Mammary epithelial cell (primary cell): Measurements from ENCODE around the gene MED31.

ENCODE experiments used
- CTCF ChIP-seq, 2 donors: IDR thresholded peaks in 1 of 2; conservative IDR thresholded peaks in 1 of 2; 2 replicates each; pipeline ENCODE4 v1.5.1; 2011 to 2012; ENCODE audit warnings: inconsistent platforms in 2 of 2, low read length in 2 of 2, mild to moderate bottlenecking in 2 of 2, control low read depth in 1 of 2, low read depth in 1 of 2; ENCODE audit not compliant: insufficient read depth in 1 of 2; ENCODE audit errors: extremely low read depth in 1 of 2
- EZH2 ChIP-seq: IDR thresholded peaks from 2 replicates; pipeline ENCODE4 v1.6.1; 2012; ENCODE audit warnings: low read length, inconsistent platforms, borderline replicate concordance

- TF ChIP-seq CTCF (conservative IDR thresholded peaks at IDR 0.05 in 1 of 2, IDR thresholded peaks at IDR 0.05 in 1 of 2; ENCODE audit: extremely low read depth in 1 of 2, insufficient read depth in 1 of 2, low read depth in 1 of 2, low read length in 2 of 2) (no peak), EZH2 (no peak)
Observed at GRCh38 chr17:6674586-6674985, 23.2 kb upstream of the MED31 start.
